HepG2 (cell line): Measurements from ENCODE around the gene PHB1. TPM values are rescaled to one million over a fixed set of nuclear protein-coding genes. Genes with fewer than 3 reads are reported as not detected.

Source experiments
- ATAD3A ChIP-seq: sonication (generic); formaldehyde crosslinking; IDR thresholded peaks from 2 replicates; pipeline ENCODE4 v1.4.0; 2020; ENCODE audit warnings: missing genetic modification reagents
- FOXP1 ChIP-seq, 2 experiments: fragments of 450-650 bp in 1 of 2; IDR thresholded peaks; 2 replicates each; pipeline ENCODE4 v1.6.1; 2017 to 2018; ENCODE audit warnings: antibody characterized with exemption in 1 of 2
- KDM5A ChIP-seq: fragments of 200-600 bp; sonication (generic); IDR thresholded peaks from 2 replicates; pipeline ENCODE4 v1.7.0; 2018; ENCODE audit warnings: antibody characterized with exemption, mild to moderate bottlenecking, low read length, borderline replicate concordance
- MAZ ChIP-seq, 2 experiments: sonication (generic) in 1 of 2; formaldehyde crosslinking in 1 of 2; IDR thresholded peaks; 2 replicates each; pipeline versions ENCODE4 v1.5.0 to v1.6.1; 2012 to 2020; ENCODE audit warnings: low read depth in 2 of 2, mild to moderate bottlenecking in 2 of 2, borderline replicate concordance in 1 of 2, improper control_type of control experiment in 1 of 2, low read length in 1 of 2, missing genetic modification reagents in 1 of 2, moderate library complexity in 1 of 2
- MBNL3 ChIP-seq: fragments of 250-450 bp; sonication (Bioruptor Pico); conservative IDR thresholded peaks from 2 replicates; pipeline ENCODE4 v1.8.0; 2022; ENCODE audit warnings: mild to moderate bottlenecking, inconsistent platforms
- MED13 ChIP-seq: sonication (generic); formaldehyde crosslinking; IDR thresholded peaks from 2 replicates; pipeline ENCODE4 v1.5.0; 2020; ENCODE audit warnings: missing genetic modification reagents
- MXD4 ChIP-seq: IDR thresholded peaks from 2 replicates; pipeline ENCODE4 v1.6.1; 2016; ENCODE audit warnings: mild to moderate bottlenecking, missing biosample characterization, missing genetic modification reagents
- PAX8 ChIP-seq: sonication (generic); formaldehyde crosslinking; IDR thresholded peaks from 2 replicates; pipeline ENCODE4 v1.8.0; 2022; ENCODE audit warnings: mild to moderate bottlenecking, missing genetic modification reagents, borderline replicate concordance
- PHF21A ChIP-seq: sonication (generic); formaldehyde crosslinking; IDR thresholded peaks from 2 replicates; pipeline ENCODE4 v1.5.0; 2020; ENCODE audit warnings: mild to moderate bottlenecking, missing genetic modification reagents
- PHF8 ChIP-seq: sonication (generic); formaldehyde crosslinking; IDR thresholded peaks from 2 replicates; pipeline ENCODE4 v1.5.0; 2020; ENCODE audit warnings: missing genetic modification reagents
- POGK ChIP-seq: sonication (generic); formaldehyde crosslinking; conservative IDR thresholded peaks from 2 replicates; pipeline ENCODE4 v1.8.0; 2022; ENCODE audit warnings: mild to moderate bottlenecking, moderate library complexity, missing genetic modification reagents
- PRDM10 ChIP-seq: sonication (generic); formaldehyde crosslinking; IDR thresholded peaks from 2 replicates; pipeline ENCODE4 v1.4.0; 2020; ENCODE audit warnings: low read depth, missing genetic modification reagents
- RFXANK ChIP-seq: IDR thresholded peaks from 2 replicates; pipeline ENCODE4 v1.6.1; 2016
- SIN3B ChIP-seq: fragments of 150-350 bp; IDR thresholded peaks from 2 replicates; pipeline ENCODE4 v1.6.1; 2014; ENCODE audit warnings: low read length
- THYN1 ChIP-seq: sonication (generic); formaldehyde crosslinking; IDR thresholded peaks from 2 replicates; pipeline ENCODE4 v1.8.1; 2023; ENCODE audit warnings: low read depth, mild to moderate bottlenecking, moderate library complexity, missing genetic modification reagents, borderline replicate concordance
- ZGPAT ChIP-seq: IDR thresholded peaks from 2 replicates; pipeline ENCODE4 v1.6.1; 2016; ENCODE audit warnings: mild to moderate bottlenecking
- ZMYM4 ChIP-seq: sonication (generic); formaldehyde crosslinking; IDR thresholded peaks from 2 replicates; pipeline ENCODE4 v1.8.1; 2023; ENCODE audit warnings: mild to moderate bottlenecking, missing genetic modification reagents
- ZNF143 ChIP-seq: sonication (generic); formaldehyde crosslinking; IDR thresholded peaks from 2 replicates; pipeline ENCODE4 v1.4.0; 2020; ENCODE audit warnings: missing genetic modification reagents
- ZNF414 ChIP-seq: sonication (generic); formaldehyde crosslinking; IDR thresholded peaks from 2 replicates; pipeline ENCODE4 v1.5.0; 2020; ENCODE audit warnings: missing genetic modification reagents
- ZNF431 ChIP-seq: sonication (generic); formaldehyde crosslinking; IDR thresholded peaks from 2 replicates; pipeline ENCODE4 v1.9.0; 2022; ENCODE audit warnings: missing genetic modification reagents, low read depth, mild to moderate bottlenecking, borderline replicate concordance
- ZNF619 ChIP-seq: sonication (generic); formaldehyde crosslinking; IDR thresholded peaks from 2 replicates; pipeline ENCODE4 v1.4.0; 2020; ENCODE audit warnings: mild to moderate bottlenecking, missing genetic modification reagents
- ZNF768 ChIP-seq: sonication (generic); formaldehyde crosslinking; IDR thresholded peaks from 2 replicates; pipeline ENCODE4 v1.4.0; 2020; ENCODE audit warnings: missing genetic modification reagents
- ZNF883 ChIP-seq: sonication (generic); formaldehyde crosslinking; IDR thresholded peaks from 2 replicates; pipeline ENCODE4 v1.5.1; 2020; ENCODE audit warnings: mild to moderate bottlenecking, missing genetic modification reagents; ENCODE audit errors: not compliant biosample characterization
- polyA plus RNA-seq, 8 experiments: library from polyadenylated mRNA; depleted of rRNA in 3 of 8; stranded (reverse) in 7 of 8; unstranded in 1 of 8; fragments of >200 nt; fragmentation: Illumina TruSeq in 4 of 8; extraction: Trizol in 4 of 8; gene quantifications; 2 replicates each; pipeline versions ENCODE4 v1.2.1 to v1.2.3, GENCODE V29; 2011 to 2016; ENCODE audit warnings: low read depth in 4 of 8, missing spikeins in 1 of 8, mixed read lengths in 1 of 8; ENCODE audit not compliant: insufficient read depth in 1 of 8
- total RNA-seq, 5 experiments: library from RNA; depleted of rRNA; stranded (reverse); fragments of >200 nt; fragmentation: Illumina TruSeq; extraction: Trizol; gene quantifications; 2 replicates each; pipeline ENCODE4 v1.2.3, GENCODE V29; 2016; ENCODE audit warnings: low read depth in 1 of 5

PHB1 gene
- total and polyA plus RNA-seq, 2 of the 13 experiments (the other 11 are each of a cell fraction or from before 2014, with no cell fraction given), result 515 to 688 TPM

- TF ChIP-seq KDM5A (peak; percentile 65; the same call in 1 of the 2 replicates), MBNL3 (no peak), PAX8 (no peak), THYN1 (no peak), ZNF883 (CRISPR knock-in tag) (peak; percentile 38), MAZ (IDR thresholded peaks at IDR 0.05; ENCODE audit: borderline replicate concordance, low read depth, low read length) (peak; percentile 48; the same call in 1 of the 2 replicates), MAZ (CRISPR knock-in tag; IDR thresholded peaks at IDR 0.05; ENCODE audit: low read depth) (peak; percentile 44; the same call in 1 of the 2 replicates), PRDM10 (CRISPR knock-in tag) (0 out of 2 replicates have a peak, but pooled peaks have one; percentile 51), MXD4 (CRISPR knock-in tag) (peak; percentile 66; the same call in 1 of the 2 replicates), FOXP1 (IDR thresholded peaks at IDR 0.05) (no peak), FOXP1 (CRISPR knock-in tag; IDR thresholded peaks at IDR 0.05) (no peak), ZNF768 (CRISPR knock-in tag) (peak; percentile 53; the same call in 1 of the 2 replicates), ZNF414 (CRISPR knock-in tag) (no peak), PHF21A (CRISPR knock-in tag) (peak; percentile 54), ZMYM4 (CRISPR knock-in tag) (0 out of 2 replicates have a peak, but pooled peaks have one; percentile 40), ZNF619 (CRISPR knock-in tag) (0 out of 2 replicates have a peak, but pooled peaks have one; percentile 73), MED13 (no peak), ATAD3A (CRISPR knock-in tag) (no peak), ZNF431 (CRISPR knock-in tag) (no peak), POGK (0 out of 2 replicates have a peak, but pooled peaks have one; percentile 15), PHF8 (CRISPR knock-in tag) (peak; percentile 48), SIN3B (no peak), RFXANK (CRISPR knock-in tag) (peak; percentile 69; the same call in 1 of the 2 replicates), ZGPAT (CRISPR knock-in tag) (peak; percentile 72), ZNF143 (CRISPR knock-in tag) (peak; percentile 30; the same call in 1 of the 2 replicates)
These were observed 6.6 kb downstream of the PHB1 start (continued) for GRCh38 chr17:49407981-49408501.
